ENCODE results near the gene RANBP1. TPM values are rescaled to one million over a fixed set of nuclear protein-coding genes. Genes with fewer than 3 reads are reported as not detected.

Gene RANBP1
- total RNA-seq, 1 experiment from 2014 or later = 522 TPM

DNA sequence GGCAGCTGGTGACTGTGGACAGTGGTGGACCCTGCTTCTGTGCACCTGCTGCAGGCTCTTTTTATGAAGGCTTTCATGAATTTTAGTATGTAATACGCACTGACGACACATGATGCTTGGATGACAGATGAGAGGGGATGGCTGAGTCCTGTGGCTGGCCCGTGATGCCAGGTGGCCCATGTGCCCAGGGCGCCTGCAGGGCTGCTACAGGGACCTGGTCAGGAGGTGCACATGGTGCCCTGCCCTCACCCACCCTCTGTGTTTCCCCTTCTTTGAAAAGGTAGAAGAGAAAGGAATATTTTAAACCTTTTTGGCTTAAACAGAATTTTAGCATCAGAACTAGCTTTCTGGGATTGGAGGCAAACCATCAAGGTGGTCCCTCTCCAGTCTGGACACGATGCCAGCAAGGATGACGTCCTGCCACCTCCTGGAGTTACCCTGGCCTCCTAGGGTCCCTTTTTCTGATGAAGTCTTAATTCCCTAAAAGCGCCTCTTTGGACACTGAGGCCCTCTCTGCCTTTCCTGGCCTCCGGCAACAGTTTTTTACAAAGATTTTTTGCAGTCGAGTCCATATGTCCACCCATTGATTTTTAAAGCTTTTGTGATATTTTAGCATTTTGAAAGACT lies 5.4 kb upstream of the RANBP1 start:
- H3K9me3 Mint-ChIP-seq = no peaks in the 10 kb centered on the region
- H4K8ac ChIP-seq (replicated peaks; ENCODE audit: insufficient read length, low read depth, low read length) = no peak overlapping the region
- H3K4me3 Mint-ChIP-seq = no peak overlapping the region
- H3K23me2 ChIP-seq (ENCODE audit: insufficient read length, low read depth, low read length, poor library complexity, severe bottlenecking) = no peaks in the 10 kb centered on the region
- no peak overlapping the region for H3K56ac ChIP-seq (ENCODE audit: insufficient read length, low read depth, low read length)
- no peaks in the 10 kb centered on the region for H3K4me1 ChIP-seq (ENCODE audit: insufficient read depth, low read length)
- H3K27ac ChIP-seq (ENCODE audit: insufficient read length, low read depth, low read length) = no peak overlapping the region
- H3K79me1 ChIP-seq (ENCODE audit: insufficient read depth, low read depth, low read length, poor library complexity, severe bottlenecking) = no peaks in the 10 kb centered on the region
- no CpG with 5 or more reads among the region's 9 CpGs for WGBS (ENCODE audit: extremely low coverage, insufficient read length, low lambda C conversion rate)
- no peak overlapping the region for H3K14ac ChIP-seq (ENCODE audit: insufficient read depth, low read length)
- no peak overlapping the region for H3K4ac ChIP-seq (ENCODE audit: low read depth, low read length)
- H3K18ac ChIP-seq (ENCODE audit: insufficient read length, low read depth, low read length) = no peak overlapping the region
- H3T11ph ChIP-seq (ENCODE audit: low read length) = no peak overlapping the region
- no peak for DNase-seq
- H3K9me3 ChIP-seq (ENCODE audit: control insufficient read depth, low read depth, low read length) = no peaks in the 10 kb centered on the region
- no peak overlapping the region for H2AK5ac ChIP-seq (ENCODE audit: insufficient read length, low read length)
- no peak overlapping the region for H2BK5ac ChIP-seq (ENCODE audit: insufficient read length, low read length)
- H4K91ac ChIP-seq (ENCODE audit: insufficient read length, low read depth, low read length) = no peak overlapping the region
- H2BK20ac ChIP-seq (ENCODE audit: low read depth, low read length, poor library complexity, severe bottlenecking) = no peak overlapping the region
- H3K9ac ChIP-seq (ENCODE audit: extremely low read depth, insufficient read length, low read length) = no peak overlapping the region
- H4K20me1 ChIP-seq (ENCODE audit: control insufficient read depth, insufficient read depth, insufficient read length) = no peaks in the 10 kb centered on the region
- no peak overlapping the region for H2BK120ac ChIP-seq (ENCODE audit: low read depth, low read length, poor library complexity, severe bottlenecking)
- peaks cover 32 to 77% (median 67%) of the 10 kb centered on the region in 3 experiments; a peak in 6 of 7 replicates for H3K36me3 Mint-ChIP-seq (ENCODE audit: insufficient read depth in 1 of 3, low read depth in 3 of 3)
- no peaks in the 10 kb centered on the region for H3K79me2 ChIP-seq (ENCODE audit: insufficient read depth, low read length)
- no peaks in the 10 kb centered on the region; the same call in 1 of the 2 replicates for H3K27me3 Mint-ChIP-seq (ENCODE audit: low read depth)
- H3K27me3 ChIP-seq (ENCODE audit: insufficient read depth, low read length) = no peaks in the 10 kb centered on the region
- TF ChIP-seq, protein P1, sequence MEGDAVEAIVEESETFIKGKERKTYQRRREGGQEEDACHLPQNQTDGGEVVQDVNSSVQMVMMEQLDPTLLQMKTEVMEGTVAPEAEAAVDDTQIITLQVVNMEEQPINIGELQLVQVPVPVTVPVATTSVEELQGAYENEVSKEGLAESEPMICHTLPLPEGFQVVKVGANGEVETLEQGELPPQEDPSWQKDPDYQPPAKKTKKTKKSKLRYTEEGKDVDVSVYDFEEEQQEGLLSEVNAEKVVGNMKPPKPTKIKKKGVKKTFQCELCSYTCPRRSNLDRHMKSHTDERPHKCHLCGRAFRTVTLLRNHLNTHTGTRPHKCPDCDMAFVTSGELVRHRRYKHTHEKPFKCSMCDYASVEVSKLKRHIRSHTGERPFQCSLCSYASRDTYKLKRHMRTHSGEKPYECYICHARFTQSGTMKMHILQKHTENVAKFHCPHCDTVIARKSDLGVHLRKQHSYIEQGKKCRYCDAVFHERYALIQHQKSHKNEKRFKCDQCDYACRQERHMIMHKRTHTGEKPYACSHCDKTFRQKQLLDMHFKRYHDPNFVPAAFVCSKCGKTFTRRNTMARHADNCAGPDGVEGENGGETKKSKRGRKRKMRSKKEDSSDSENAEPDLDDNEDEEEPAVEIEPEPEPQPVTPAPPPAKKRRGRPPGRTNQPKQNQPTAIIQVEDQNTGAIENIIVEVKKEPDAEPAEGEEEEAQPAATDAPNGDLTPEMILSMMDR (conservative IDR thresholded peaks at IDR 0.05) = no peak
- no peaks in the 10 kb centered on the region; a peak in 2 of 4 replicates for H3K4me1 Mint-ChIP-seq
- peak overlapping the region in 1 of 3 experiments; percentile 84; a peak in 2 of 7 replicates for H3K27ac Mint-ChIP-seq
- H2AFZ ChIP-seq (ENCODE audit: low read length) = no peak overlapping the region
- H2BK15ac ChIP-seq (ENCODE audit: low read depth, low read length) = no peak overlapping the region
- H4K5ac ChIP-seq (ENCODE audit: insufficient read length, low read depth, low read length) = no peak overlapping the region
- no peak overlapping the region for H3K4me2 ChIP-seq (ENCODE audit: insufficient read depth, insufficient read length, low read length)
- H2BK12ac ChIP-seq (ENCODE audit: insufficient read length, low read depth, low read length) = no peak overlapping the region
- H3K23ac ChIP-seq (ENCODE audit: insufficient read length, low read depth, low read length) = no peak overlapping the region

Measured in H9 (cell line).